CD14-positive monocyte (primary cell): Measurements from ENCODE around the gene MTFP1. TPM values are rescaled to one million over a fixed set of nuclear protein-coding genes. Genes with fewer than 3 reads are reported as not detected.

Experiments used
- DNase-seq, 3 donors: peaks; one replicate each; pipeline ENCODE4 v3.0.0-alpha.2; 2011 to 2022
- H2AFZ ChIP-seq: 2 replicates; pipeline ENCODE4 v1.6.0; 2012; ENCODE audit warnings: mild to moderate bottlenecking, low read depth, low read length, inconsistent platforms; ENCODE audit not compliant: insufficient read depth, poor library complexity, severe bottlenecking
- H3K27ac ChIP-seq, 2 donors: 1 replicate in 1 of 2; 2 replicates in 1 of 2; pipeline ENCODE4 v1.5.1; 2012 to 2013; ENCODE audit warnings: low read length in 2 of 2, control low read depth in 1 of 2, inconsistent platforms in 1 of 2, low read depth in 1 of 2, mild to moderate bottlenecking in 1 of 2
- H3K27me3 ChIP-seq, 2 donors: one replicate each; pipeline versions ENCODE4 v1.6.0 to v1.6.1; 2011 to 2013; ENCODE audit warnings: low read length in 2 of 2; ENCODE audit not compliant: control insufficient read depth in 2 of 2, insufficient read depth in 2 of 2
- H3K36me3 ChIP-seq, 2 donors: replicated peaks in 1 of 2; 1 replicate in 1 of 2; 2 replicates in 1 of 2; pipeline versions ENCODE4 v1.5.1 to v1.6.1; 2012 to 2013; ENCODE audit warnings: low read length in 2 of 2, control low read depth in 1 of 2, inconsistent platforms in 1 of 2, mild to moderate bottlenecking in 1 of 2; ENCODE audit not compliant: insufficient read depth in 2 of 2, control insufficient read depth in 1 of 2
- H3K4me1 ChIP-seq, 2 donors: 1 replicate in 1 of 2; 2 replicates in 1 of 2; pipeline versions ENCODE4 v1.5.1 to v1.6.1; 2012 to 2013; ENCODE audit warnings: low read length in 2 of 2, control low read depth in 1 of 2, inconsistent platforms in 1 of 2, mild to moderate bottlenecking in 1 of 2, moderate library complexity in 1 of 2; ENCODE audit not compliant: insufficient read depth in 2 of 2, control insufficient read depth in 1 of 2
- H3K4me2 ChIP-seq: replicated peaks from 2 replicates; pipeline ENCODE3; 2012; ENCODE audit warnings: low read length, moderate library complexity, mild to moderate bottlenecking; ENCODE audit not compliant: poor library complexity, severe bottlenecking; ENCODE audit errors: extremely low read depth
- H3K4me3 ChIP-seq, 3 experiments: fragments of 200-600 bp in 1 of 3; sonication (generic) in 1 of 3; replicated peaks in 1 of 3; 1 replicate in 2 of 3; 2 replicates in 1 of 3; pipeline ENCODE4 v1.5.1; 2011 to 2013; ENCODE audit warnings: low read length in 3 of 3, mild to moderate bottlenecking in 3 of 3, control low read depth in 2 of 3, low read depth in 2 of 3, inconsistent platforms in 1 of 3, moderate library complexity in 1 of 3
- H3K79me2 ChIP-seq: 2 replicates; pipeline ENCODE4 v1.6.0; 2012; ENCODE audit warnings: mild to moderate bottlenecking, control low read depth, inconsistent platforms, low read length, moderate library complexity; ENCODE audit not compliant: insufficient read depth
- H3K9ac ChIP-seq: 2 replicates; pipeline ENCODE4 v1.6.0; 2017; ENCODE audit warnings: low read length, mild to moderate bottlenecking; ENCODE audit not compliant: insufficient read depth, poor library complexity, severe bottlenecking
- H3K9me3 ChIP-seq, 2 donors: replicated peaks in 1 of 2; 1 replicate in 1 of 2; 2 replicates in 1 of 2; pipeline versions ENCODE4 v1.5.1 to v1.6.1; 2012 to 2013; ENCODE audit warnings: low read length in 2 of 2, control low read depth in 1 of 2; ENCODE audit not compliant: control insufficient read depth in 1 of 2, insufficient read depth in 1 of 2
- H4K20me1 ChIP-seq: 2 replicates; pipeline ENCODE4 v1.6.0; 2012; ENCODE audit warnings: mild to moderate bottlenecking, low read length, control low read depth, moderate library complexity; ENCODE audit not compliant: insufficient read depth
- H3K27ac Mint-ChIP-seq, 7 donors: one replicate each; pipeline ENCODE4 v1.8.0; 2020; ENCODE audit warnings: mild to moderate bottlenecking in 7 of 7, mixed read lengths in 7 of 7, moderate library complexity in 6 of 7, inconsistent platforms in 2 of 7
- H3K27me3 Mint-ChIP-seq, 3 donors: one replicate each; pipeline ENCODE4 v1.8.0; 2021 to 2022; ENCODE audit warnings: low read depth in 3 of 3, mild to moderate bottlenecking in 3 of 3, mixed read lengths in 3 of 3, moderate library complexity in 3 of 3, inconsistent platforms in 1 of 3
- H3K36me3 Mint-ChIP-seq, 2 donors: one replicate each; pipeline ENCODE4 v1.8.0; 2020; ENCODE audit warnings: mixed read lengths in 2 of 2, inconsistent platforms in 1 of 2, mild to moderate bottlenecking in 1 of 2
- H3K4me1 Mint-ChIP-seq: one replicate; pipeline ENCODE4 v1.8.0; 2020; ENCODE audit warnings: mild to moderate bottlenecking, mixed read lengths
- H3K4me3 Mint-ChIP-seq, 2 donors: one replicate each; pipeline ENCODE4 v1.8.0; 2020; ENCODE audit warnings: mild to moderate bottlenecking in 2 of 2, mixed read lengths in 2 of 2, moderate library complexity in 1 of 2
- H3K9me3 Mint-ChIP-seq, 7 donors: one replicate each; pipeline ENCODE4 v1.8.0; 2020 to 2022; ENCODE audit warnings: mixed read lengths in 7 of 7, mild to moderate bottlenecking in 6 of 7, moderate library complexity in 6 of 7, inconsistent platforms in 2 of 7
- CTCF ChIP-seq: fragments of 200-600 bp; IDR thresholded peaks from one replicate; pipeline ENCODE4 v1.8.0; 2022; ENCODE audit warnings: antibody characterized with exemption, mild to moderate bottlenecking
- WGBS: methylation state at CpG from one replicate; pipeline ENCODE4 v1.1.5; 2013; ENCODE audit warnings: missing lambda C conversion rate; ENCODE audit not compliant: insufficient coverage; 5-methylcytosine and 5-hydroxymethylcytosine counted together
- intact Hi-C, 2 donors: fragments of 100-400 bp; cut with micrococcal nuclease; formaldehyde crosslinking; loops; one replicate each; pipeline versions ENCODE4 v1.15.0 to v1.15.1; 2023
- polyA plus RNA-seq, 3 donors: library from polyadenylated mRNA; depleted of rRNA in 1 of 3; unstranded in 2 of 3; stranded (reverse) in 1 of 3; fragments of 300-500 nt in 2 of 3; fragments of >200 nt in 1 of 3; fragmentation: Illumina TruSeq in 2 of 3; gene quantifications; 1 replicate in 2 of 3; 2 replicates in 1 of 3; pipeline ENCODE4 v1.2.3, GENCODE V29; 2012 to 2021

The MTFP1 gene
- polyA plus RNA-seq, 3 donors: 6.2 to 14.2 (median 7.5) TPM

GRCh38 chr22:30444632-30445437 is 19.3 kb downstream of the MTFP1 start:
- no peak overlapping the region for H3K4me3 ChIP-seq
- 26% methylated on average over 4 of the region's 11 CpGs for WGBS
- H3K27me3 Mint-ChIP-seq: peaks cover 58 to 71% (median 66%) of the 10 kb centered on the region in 3 donors
- peaks cover 12 to 15% of the 10 kb centered on the region in 2 donors for H3K4me1 ChIP-seq
- H3K36me3 ChIP-seq: no peaks in the 10 kb centered on the region
- no peak overlapping the region for H3K4me2 ChIP-seq
- H3K79me2 ChIP-seq: no peaks in the 10 kb centered on the region
- peaks cover 29% of the 10 kb centered on the region for H3K4me1 Mint-ChIP-seq
- peak overlapping the region in 2 of 7 donors; percentile 1 to 74 for H3K27ac Mint-ChIP-seq
- H4K20me1 ChIP-seq: no peaks in the 10 kb centered on the region
- no peak overlapping the region for H3K27ac ChIP-seq
- peaks cover 0 to 15% (median 9%) of the 10 kb centered on the region in 7 donors for H3K9me3 Mint-ChIP-seq
- no peaks in the 10 kb centered on the region for H3K9me3 ChIP-seq
- H2AFZ ChIP-seq: no peak overlapping the region
- no peak overlapping the region for H3K4me3 Mint-ChIP-seq
- DNase-seq: peak; percentile 25 to 54 (median 44)
- H3K27me3 ChIP-seq: peaks cover 16 to 48% of the 10 kb centered on the region in 2 donors
- intact Hi-C loops: loop anchor here in 1 of 2 donors (5.0 to 10.0 kb wide), 2 partner anchors 150 to 173 kb away; partner anchors contain the start of gene PES1
- H3K9ac ChIP-seq: no peak overlapping the region
- H3K36me3 Mint-ChIP-seq: peaks cover 0 to 3% of the 10 kb centered on the region in 2 donors
- peak; percentile 93 for TF ChIP-seq CTCF

DNA sequence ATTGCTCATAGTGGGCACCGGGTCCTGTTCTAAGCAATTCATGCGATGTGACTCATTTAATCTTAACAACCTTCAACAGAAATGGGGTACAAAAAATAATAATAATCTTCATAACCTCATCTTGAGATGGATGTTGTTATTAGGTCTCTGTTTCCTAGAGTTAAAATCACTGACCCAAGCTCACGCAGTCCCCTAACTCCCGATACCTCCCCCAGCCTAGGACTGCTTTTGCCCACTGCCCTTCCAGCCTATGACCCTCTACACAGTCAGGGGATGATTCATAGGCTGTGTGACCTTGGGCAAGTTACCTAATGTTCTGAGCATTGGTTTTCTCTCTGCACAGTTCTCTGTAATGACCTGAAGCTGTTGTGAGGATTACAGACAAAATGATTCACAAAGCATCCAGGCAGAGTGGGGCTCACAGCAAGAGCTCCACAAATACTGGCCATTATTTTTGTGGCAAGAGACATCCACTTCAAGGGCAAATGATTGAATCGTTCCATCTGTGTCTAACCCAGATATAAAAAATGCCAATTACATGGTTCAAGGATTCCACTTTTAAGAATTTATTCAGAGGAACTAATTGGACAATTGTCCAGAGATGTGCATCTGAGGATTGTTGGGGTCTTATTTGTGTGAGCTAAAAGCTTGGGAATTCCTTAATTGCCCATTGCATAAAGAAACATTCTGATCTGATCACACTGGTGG is 20.0 kb downstream of the MTFP1 start:
- Mint-ChIP-seq H3K27ac (peak overlapping the region in 2 of 7 donors; percentile 28 to 51), H3K4me1 (peaks cover 26% of the 10 kb centered on the region), H3K27me3 (peaks cover 52 to 70% (median 63%) of the 10 kb centered on the region in 3 donors), H3K36me3 (peaks cover 0 to 3% of the 10 kb centered on the region in 2 donors), H3K9me3 (peaks cover 0 to 12% (median 9%) of the 10 kb centered on the region in 7 donors), H3K4me3 (peak overlapping the region in 1 of 2 donors; percentile 18)
- Histone ChIP-seq H4K20me1 (no peaks in the 10 kb centered on the region), H3K4me1 (peaks cover 12 to 15% of the 10 kb centered on the region in 2 donors), H3K9me3 (no peaks in the 10 kb centered on the region), H3K9ac (no peak overlapping the region), H3K79me2 (no peaks in the 10 kb centered on the region), H3K4me2 (no peak overlapping the region), H3K27ac (no peak overlapping the region), H3K36me3 (no peaks in the 10 kb centered on the region), H3K4me3 (no peak overlapping the region), H3K27me3 (peaks cover 14 to 41% of the 10 kb centered on the region in 2 donors), H2AFZ (no peak overlapping the region)
- intact Hi-C loops: loop anchor here in 1 of 2 donors (10.0 kb wide), 1 partner anchor 149 kb away; the partner anchor contains the start of gene PES1
- peak; percentile 68 for TF ChIP-seq CTCF
- peak in 2 of 3 donors; percentile 8 to 48 for DNase-seq
- WGBS: no CpG with 5 or more reads among the region's 5 CpGs
